DMS114 treated with DMSO at 0.1 percent for 48 hours (cell line): ENCODE data around the gene AATF.
A peak's percentile ranks its signal among the peaks of the same experiment; 100 is the strongest.

ENCODE experiments used
- DNase-seq: peaks from one replicate; lab custom pipeline; 2025; ENCODE audit not compliant: unreplicated experiment; lab: John Stamatoyannopoulos, UW

AATF gene

GRCh38 chr17:36940313-36941264 lies 8.2 kb upstream of the AATF start:
- no peak for DNase-seq

- no peak for DNase-seq
Measured at GRCh38 chr17:36941265-36942010, 7.3 kb upstream of the AATF start.

DNA sequence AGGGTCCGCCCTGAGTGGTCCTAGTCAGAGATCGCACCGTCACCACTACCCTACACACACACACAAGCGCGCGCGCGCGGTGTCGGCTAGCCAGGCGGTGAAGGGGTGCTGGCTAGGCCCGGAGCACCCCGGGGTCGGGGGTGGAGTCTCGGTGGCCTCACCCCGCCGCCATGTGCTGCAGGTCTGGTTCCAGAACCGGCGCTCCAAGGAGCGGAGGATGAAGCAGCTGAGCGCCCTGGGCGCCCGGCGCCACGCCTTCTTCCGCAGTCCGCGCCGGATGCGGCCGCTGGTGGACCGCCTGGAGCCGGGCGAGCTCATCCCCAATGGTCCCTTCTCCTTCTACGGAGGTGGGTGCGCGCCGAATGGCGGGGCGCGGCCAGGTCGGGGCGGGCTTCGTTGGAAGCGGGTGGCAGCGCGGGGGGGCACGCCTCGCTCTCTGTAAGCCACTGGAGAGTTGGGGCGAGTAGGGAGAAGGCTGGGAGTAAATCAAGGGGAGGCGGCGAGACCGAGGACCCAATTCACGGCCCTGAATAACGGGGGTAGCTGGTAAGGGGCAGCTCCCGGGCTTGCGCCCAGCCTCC lies 6.6 kb upstream of the AATF start:
- DNase-seq = no peak

DNA sequence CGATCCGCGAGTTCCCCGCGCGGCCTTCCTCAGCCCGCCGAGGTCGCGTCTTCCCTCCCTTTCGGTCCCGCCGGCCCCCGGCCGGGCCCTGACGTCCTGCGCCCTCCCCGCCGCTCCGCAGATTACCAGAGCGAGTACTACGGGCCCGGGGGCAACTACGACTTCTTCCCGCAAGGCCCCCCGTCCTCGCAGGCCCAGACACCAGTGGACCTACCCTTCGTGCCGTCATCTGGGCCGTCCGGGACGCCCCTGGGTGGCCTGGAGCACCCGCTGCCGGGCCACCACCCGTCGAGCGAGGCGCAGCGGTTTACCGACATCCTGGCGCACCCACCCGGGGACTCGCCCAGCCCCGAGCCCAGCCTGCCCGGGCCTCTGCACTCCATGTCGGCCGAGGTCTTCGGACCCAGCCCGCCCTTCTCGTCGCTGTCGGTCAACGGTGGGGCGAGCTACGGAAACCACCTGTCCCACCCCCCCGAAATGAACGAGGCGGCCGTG lies 6.1 kb upstream of the AATF start:
- DNase-seq = no peak

DNA sequence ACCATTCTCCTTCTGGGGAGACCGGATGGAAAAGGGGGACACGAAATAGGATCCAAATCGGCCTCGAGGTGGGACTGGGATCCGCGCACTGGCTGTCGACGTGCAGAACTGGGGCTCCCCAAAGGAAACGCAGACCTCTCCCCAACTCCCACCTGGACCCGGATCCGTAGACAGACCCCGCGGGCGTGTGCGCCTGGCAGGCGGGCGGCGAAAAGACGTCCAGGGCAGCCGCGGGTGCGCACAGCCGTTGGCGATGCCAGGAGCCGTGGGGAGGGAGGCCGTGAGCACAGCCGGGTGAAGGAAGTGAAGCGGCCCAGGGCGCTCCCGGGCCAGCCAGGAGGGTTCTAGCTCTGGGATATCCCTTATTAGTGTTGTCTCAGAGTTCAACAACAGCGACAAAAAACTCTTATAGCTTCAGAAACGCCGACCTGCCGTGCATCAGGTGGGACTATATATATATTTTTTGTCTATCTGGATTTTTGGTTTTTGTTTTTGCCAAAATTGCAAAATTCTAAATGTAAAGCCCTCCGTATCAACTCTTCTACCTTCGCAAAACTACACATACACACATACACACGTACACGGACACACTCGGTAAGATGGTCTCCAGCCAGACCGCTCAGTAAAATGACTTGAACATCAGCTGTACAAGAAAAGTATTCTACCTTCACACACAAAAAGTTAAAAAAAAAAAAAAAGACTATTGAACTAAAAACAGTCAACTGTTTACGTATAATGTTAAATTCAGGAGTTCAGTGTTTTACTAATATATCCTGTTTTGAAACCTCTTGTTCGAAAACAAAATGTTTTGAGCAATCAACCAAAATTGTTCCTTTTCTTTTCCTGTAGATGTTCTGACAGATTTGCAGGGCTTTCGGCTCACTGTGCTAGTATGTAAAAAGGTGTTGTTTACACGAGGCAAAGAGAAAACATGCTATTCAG lies 5.2 kb upstream of the AATF start:
- DNase-seq = no peak

GRCh38 chr17:36944553-36944952 lies 4.2 kb upstream of the AATF start:
- no peak for DNase-seq

DNA sequence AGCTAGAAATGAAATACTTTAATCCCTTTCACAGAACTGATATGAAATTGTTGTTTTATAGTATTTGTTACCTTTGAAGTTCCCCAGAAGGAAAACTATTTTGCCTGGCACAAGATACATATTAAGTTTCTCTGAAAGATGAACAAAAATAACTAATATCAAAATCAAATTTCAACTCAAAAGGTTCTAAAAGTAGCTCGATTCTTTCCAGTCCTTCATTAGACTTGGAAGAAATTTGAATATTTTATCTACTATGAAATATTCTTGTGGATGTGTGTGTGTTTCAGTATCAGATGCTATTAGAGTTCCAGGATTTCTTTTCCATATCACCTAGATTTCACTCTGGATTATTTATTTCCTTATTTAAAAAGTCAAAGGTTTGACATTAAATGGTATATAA lies 3.6 kb upstream of the AATF start:
- DNase-seq = no peak

GRCh38 chr17:36945959-36946725 lies 2.6 kb upstream of the AATF start:
- no peak for DNase-seq

- DNase-seq = no peak
Measured at GRCh38 chr17:36946726-36947091, 2.0 kb upstream of the AATF start.

- no peak for DNase-seq
Measured at GRCh38 chr17:36947922-36948716, 635 bp upstream of the AATF start.

- DNase-seq = peak; percentile 57
Measured at GRCh38 chr17:36949461-36949927, 740 bp downstream of the AATF start.

DNA sequence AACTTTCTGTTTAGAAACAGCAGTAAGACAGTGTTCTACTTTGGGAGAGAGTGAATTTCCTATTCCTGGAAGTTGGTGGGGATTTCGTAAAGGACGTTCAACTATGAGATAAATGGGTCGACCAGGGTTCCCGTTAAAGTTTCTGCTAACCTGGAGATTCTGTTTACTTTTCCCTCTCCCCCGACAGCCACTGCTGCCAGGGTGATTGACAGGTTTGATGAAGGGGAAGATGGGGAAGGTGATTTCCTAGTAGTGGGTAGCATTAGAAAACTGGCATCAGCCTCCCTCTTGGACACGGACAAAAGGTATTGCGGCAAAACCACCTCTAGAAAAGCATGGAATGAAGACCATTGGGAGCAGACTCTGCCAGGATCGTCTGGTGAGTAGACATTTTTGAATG lies 1.3 kb downstream of the AATF start:
- no peak for DNase-seq

DNA sequence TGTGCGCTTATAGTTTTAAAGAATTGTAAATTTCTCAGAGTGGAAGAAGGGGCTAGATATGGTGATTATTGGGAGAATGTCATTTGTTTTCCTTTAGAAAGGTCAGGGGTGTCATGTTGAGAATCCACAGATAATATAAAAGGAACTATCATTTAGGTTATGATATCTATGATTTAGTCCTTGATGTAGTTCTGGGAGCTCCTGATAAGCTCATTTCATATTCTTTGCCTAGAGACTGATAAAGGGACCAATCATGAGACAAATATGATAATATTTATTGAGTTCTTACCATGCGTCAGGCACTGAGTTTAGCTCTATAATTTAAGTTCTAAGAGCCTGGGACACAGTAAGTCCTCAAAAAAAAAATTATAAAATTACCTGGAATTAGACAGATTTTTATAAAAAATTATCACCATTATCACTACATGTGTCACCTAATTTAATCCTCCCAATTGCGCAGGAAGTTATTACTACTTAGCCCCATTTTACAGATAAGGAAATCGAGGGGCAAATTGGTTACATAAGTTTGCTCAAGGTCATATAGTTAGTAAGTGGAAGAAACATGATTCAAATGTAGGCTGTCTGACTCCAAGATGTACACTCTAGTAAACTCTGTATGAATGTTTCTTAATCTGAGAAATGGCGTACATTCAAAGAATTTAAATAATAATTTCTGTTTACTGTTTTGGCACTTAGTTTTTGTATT lies 2.5 kb downstream of the AATF start:
- DNase-seq = no peak

GRCh38 chr17:36971508-36971907 lies 22.8 kb downstream of the AATF start:
- no peak for DNase-seq

DNA sequence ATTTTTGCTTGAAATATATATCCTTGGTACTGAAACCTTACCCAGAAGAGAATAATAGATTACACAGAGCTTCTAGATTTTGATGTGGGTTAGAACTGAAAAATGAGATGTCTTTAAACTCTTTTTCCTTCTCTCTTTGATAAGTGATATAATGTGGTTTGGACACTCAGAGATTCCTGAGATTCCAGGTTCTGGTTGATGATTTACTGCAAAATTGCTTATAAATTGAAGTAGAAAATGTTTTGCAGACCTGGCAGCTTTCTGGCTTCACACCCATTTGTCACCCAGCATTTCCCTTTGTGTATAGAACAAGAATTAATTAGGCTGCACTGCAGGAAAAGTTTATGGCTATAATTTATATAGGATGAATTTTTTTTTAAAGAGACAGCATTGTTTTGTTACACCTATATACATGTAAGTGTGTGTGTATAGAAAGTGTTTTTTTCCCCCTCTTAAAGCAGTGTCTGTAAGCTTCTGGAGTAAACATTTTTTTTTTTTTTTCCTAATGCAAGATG lies 23.5 kb downstream of the AATF start:
- DNase-seq = no peak

GRCh38 chr17:36972905-36973304 lies 24.2 kb downstream of the AATF start:
- DNase-seq = no peak

DNA sequence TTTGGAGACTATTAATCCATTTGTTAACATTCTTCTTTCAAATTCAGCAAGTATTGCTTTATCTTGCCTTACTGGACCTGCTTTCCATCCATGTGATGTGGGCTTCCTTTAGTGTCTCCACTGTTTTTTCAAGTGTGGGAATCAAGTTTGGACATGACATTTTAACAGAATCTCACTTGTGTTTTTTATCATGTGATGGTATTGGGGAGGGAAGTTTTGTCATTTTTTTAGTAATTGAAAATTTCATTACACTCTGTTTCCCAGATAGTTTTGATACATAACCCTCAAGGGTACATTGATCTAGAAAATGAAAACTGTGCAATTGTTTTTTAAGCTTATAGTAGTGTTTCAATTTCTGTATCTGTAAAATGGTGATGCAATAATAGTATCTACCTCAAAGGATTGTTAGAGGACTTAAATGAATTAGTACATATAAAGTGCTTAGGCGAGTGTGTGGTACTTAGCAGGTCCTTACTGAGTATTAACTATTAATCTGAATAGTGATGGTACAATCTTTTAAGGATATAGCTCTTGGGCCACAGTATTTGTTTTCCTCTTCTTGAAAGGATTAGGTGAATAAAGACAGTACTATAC lies 27.3 kb downstream of the AATF start:
- no peak for DNase-seq

DNA sequence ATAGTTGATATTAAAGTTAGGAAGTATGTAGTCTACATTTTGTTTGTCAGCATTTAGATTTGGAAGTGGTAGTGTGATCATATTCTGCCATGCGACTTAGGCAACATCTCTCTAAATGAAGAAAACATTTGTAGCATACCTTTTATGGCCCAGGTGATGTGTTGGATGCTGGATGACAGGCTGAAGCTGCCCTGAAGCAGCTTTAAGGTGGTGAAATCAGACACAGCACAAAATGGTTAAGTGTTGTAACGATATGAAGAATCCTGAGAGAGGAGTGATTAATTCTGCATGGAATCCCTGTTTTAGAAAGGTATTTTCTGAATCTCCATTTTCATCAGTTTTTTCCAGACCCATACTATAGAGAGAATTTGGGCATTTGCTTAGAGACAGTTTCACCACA lies 28.3 kb downstream of the AATF start:
- DNase-seq = no peak
